Epidermal melanocyte (primary cell): ENCODE results near the gene TRIM71.
"Not testable (repeated sequence)": the region's sequence is repeated elsewhere in the genome, so short reads cannot be mapped to it uniquely, and the experiment has no call there.

Experiments used
- DNase-seq: peaks from one replicate; pipeline ENCODE4 v3.0.0; 2011; ENCODE audit warnings: low spot score; ENCODE audit not compliant: insufficient read length

Gene TRIM71

GRCh38 chr3:32934150-32934742 is 116.4 kb downstream of the TRIM71 start:
- DNase-seq: no peak

- DNase-seq: no peak
Measured at GRCh38 chr3:32937331-32937730, 119.5 kb downstream of the TRIM71 start.

- DNase-seq: not testable (repeated sequence)
Measured at GRCh38 chr3:32939531-32940284, 121.9 kb downstream of the TRIM71 start.

- no peak for DNase-seq
Measured at GRCh38 chr3:32940726-32941125, 122.9 kb downstream of the TRIM71 start.

DNA sequence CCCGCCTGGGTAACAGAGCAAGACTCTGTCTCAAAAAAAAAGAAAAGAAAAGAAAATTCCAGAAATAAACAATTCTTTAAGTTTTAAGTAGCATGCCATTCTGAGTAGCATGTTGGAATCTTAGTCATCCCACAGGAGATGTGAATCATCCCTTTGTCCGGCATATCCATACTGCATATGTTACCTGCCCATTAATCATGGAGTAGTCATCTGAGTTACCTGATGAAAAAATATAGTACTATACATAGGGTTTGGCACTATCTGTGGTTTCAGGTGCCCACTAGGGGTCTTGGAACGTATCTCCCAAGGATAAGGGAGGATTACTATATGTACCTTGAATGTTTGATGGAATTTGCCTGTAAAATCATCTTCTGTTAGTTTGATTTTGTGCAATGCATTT is 127.3 kb downstream of the TRIM71 start:
- DNase-seq: no peak

DNA sequence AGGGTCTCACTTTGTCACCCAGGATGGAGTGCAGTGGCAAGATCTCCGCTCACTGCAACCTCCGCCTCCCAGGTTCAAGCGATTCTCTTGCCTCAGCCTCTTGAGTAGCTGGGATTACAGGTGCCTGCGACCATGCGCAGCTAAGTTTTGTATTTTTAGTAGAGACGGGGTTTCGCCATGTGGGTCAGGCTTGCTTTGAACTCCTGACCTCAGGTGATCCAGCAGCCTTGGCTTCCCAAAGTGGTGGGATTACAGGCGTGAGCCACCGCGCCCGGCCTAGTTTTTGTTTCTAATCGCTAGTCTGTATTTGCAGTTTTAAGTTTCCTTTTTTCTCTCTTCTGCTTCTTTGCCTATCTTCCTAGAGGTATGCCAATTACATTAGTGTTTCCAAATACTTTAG is 127.8 kb downstream of the TRIM71 start:
- DNase-seq: not testable (repeated sequence)

GRCh38 chr3:32946973-32947788 is 129.4 kb downstream of the TRIM71 start:
- no peak for DNase-seq
